Measurements from ENCODE around the gene CNNM3. TPM values are rescaled to one million over a fixed set of nuclear protein-coding genes. Genes with fewer than 3 reads are reported as not detected.

The CNNM3 gene
- total and polyA plus RNA-seq, 4 donors: 7.2 to 31.4 (median 14.6) TPM

- DNase-seq (no peak), ATAC-seq (ENCODE audit: insufficient read depth, low FRiP score) (no peak)
- H3K4me1 ChIP-seq (ENCODE audit: control insufficient read depth in 5 of 5, insufficient read depth in 5 of 5, low read length in 5 of 5): peaks cover 0 to 5% (median 0%) of the 10 kb centered on the region in 5 donors
- no peak for TF ChIP-seq CTCF (IDR thresholded peaks at IDR 0.05; ENCODE audit: control extremely low read depth, extremely low read depth)
- no peaks in the 10 kb centered on the region for H3K9me3 ChIP-seq (ENCODE audit: control insufficient read depth in 4 of 4, insufficient read depth in 3 of 4, low read length in 3 of 4)
- no peak overlapping the region for H3K9ac ChIP-seq (ENCODE audit: insufficient read depth in 1 of 2, low read length in 2 of 2)
- no peak overlapping the region for H3K4me3 ChIP-seq
- WGBS, 2 donors: 78 to 88% methylated on average over 27 of the region's 27 CpGs
- H3K27ac ChIP-seq (ENCODE audit: low read depth in 1 of 2, low read length in 1 of 2): no peak overlapping the region
- peaks cover 0 to 19% (median 9%) of the 10 kb centered on the region in 4 donors for H3K36me3 ChIP-seq (ENCODE audit: control insufficient read depth in 4 of 4, insufficient read depth in 4 of 4, low read length in 4 of 4)
- no peaks in the 10 kb centered on the region for H3K27me3 ChIP-seq (ENCODE audit: control insufficient read depth in 3 of 3, insufficient read depth in 3 of 3, low read length in 2 of 3)
Measured at GRCh38 chr2:96800061-96801004, 15.7 kb upstream of the CNNM3 start.

DNA sequence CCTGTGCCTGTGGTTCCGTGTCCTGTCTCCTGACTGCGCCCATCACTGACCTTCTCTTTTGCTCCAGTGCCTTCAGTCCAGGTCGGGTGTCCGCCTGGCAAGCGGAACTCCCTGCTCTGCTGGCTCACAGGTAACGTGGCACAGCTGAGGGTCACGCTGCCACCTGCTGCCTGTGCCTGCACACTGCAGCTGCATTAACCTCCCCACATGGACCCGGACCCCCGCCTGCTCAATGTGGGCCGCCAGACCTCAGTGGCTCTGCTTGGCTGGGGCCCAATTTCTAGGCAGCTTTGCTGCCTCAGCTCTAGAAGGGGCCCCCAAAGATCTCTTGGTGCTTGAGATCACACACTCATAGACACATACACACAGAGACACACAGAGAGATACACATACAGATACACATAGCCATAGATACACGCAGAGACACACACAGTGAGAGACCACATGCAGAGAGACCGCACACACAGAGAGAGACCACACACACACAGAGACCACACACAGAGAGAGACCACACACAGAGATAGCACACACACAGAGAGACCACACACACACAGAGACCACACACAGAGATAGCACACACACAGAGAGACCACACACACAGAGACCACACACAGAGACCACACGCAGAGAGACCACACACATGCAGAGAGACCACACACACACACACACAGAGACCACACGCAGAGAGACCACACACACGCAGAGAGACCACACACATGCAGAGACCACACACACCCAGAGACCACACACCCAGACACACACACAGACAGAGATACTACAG, 14.9 kb upstream of the CNNM3 start:
- Histone ChIP-seq H3K4me3 (no peak overlapping the region), H3K36me3 (ENCODE audit: control insufficient read depth in 4 of 4, insufficient read depth in 4 of 4, low read length in 4 of 4) (peaks cover 0 to 19% (median 9%) of the 10 kb centered on the region in 4 donors), H3K27me3 (ENCODE audit: control insufficient read depth in 3 of 3, insufficient read depth in 3 of 3, low read length in 2 of 3) (no peaks in the 10 kb centered on the region), H3K9ac (ENCODE audit: insufficient read depth in 1 of 2, low read length in 2 of 2) (no peak overlapping the region), H3K4me1 (ENCODE audit: control insufficient read depth in 5 of 5, insufficient read depth in 5 of 5, low read length in 5 of 5) (peaks cover 0 to 5% (median 0%) of the 10 kb centered on the region in 5 donors), H3K27ac (ENCODE audit: low read depth in 1 of 2, low read length in 1 of 2) (no peak overlapping the region), H3K9me3 (ENCODE audit: control insufficient read depth in 4 of 4, insufficient read depth in 3 of 4, low read length in 3 of 4) (no peaks in the 10 kb centered on the region)
- DNase-seq (peak; percentile 58 to 71 (median 66)), ATAC-seq (ENCODE audit: insufficient read depth, low FRiP score) (peak; percentile 91)
- peak; percentile 89 for TF ChIP-seq CTCF (IDR thresholded peaks at IDR 0.05; ENCODE audit: control extremely low read depth, extremely low read depth)
- 45 to 46% methylated on average over 15 of the region's 15 CpGs for WGBS, 2 donors

- Histone ChIP-seq H3K9ac (ENCODE audit: insufficient read depth in 1 of 2, low read length in 2 of 2) (no peak overlapping the region), H3K27ac (ENCODE audit: low read depth in 1 of 2, low read length in 1 of 2) (peak overlapping the region in 1 of 2 donors; percentile 31), H3K9me3 (ENCODE audit: control insufficient read depth in 4 of 4, insufficient read depth in 3 of 4, low read length in 3 of 4) (no peaks in the 10 kb centered on the region), H3K4me1 (ENCODE audit: control insufficient read depth in 5 of 5, insufficient read depth in 5 of 5, low read length in 5 of 5) (peaks cover 0 to 6% (median 3%) of the 10 kb centered on the region in 5 donors), H3K4me3 (no peak overlapping the region), H3K27me3 (ENCODE audit: control insufficient read depth in 3 of 3, insufficient read depth in 3 of 3, low read length in 2 of 3) (no peaks in the 10 kb centered on the region), H3K36me3 (ENCODE audit: control insufficient read depth in 4 of 4, insufficient read depth in 4 of 4, low read length in 4 of 4) (peaks cover 0 to 19% (median 9%) of the 10 kb centered on the region in 4 donors)
- DNase-seq: no peak
- WGBS, 2 donors: 77 to 80% methylated on average over 10 of the region's 10 CpGs
- ATAC-seq (ENCODE audit: insufficient read depth, low FRiP score): no peak
- no peak for TF ChIP-seq CTCF (IDR thresholded peaks at IDR 0.05; ENCODE audit: control extremely low read depth, extremely low read depth)
Measured at GRCh38 chr2:96801786-96802595, 14.1 kb upstream of the CNNM3 start.

Data from lung (tissue), 12 donors.